ENCODE results near the gene LONRF2. TPM values are rescaled to one million over a fixed set of nuclear protein-coding genes. Genes with fewer than 3 reads are reported as not detected.

LONRF2 gene
- total RNA-seq, 1 experiment from 2014 or later, result not detected

DNA sequence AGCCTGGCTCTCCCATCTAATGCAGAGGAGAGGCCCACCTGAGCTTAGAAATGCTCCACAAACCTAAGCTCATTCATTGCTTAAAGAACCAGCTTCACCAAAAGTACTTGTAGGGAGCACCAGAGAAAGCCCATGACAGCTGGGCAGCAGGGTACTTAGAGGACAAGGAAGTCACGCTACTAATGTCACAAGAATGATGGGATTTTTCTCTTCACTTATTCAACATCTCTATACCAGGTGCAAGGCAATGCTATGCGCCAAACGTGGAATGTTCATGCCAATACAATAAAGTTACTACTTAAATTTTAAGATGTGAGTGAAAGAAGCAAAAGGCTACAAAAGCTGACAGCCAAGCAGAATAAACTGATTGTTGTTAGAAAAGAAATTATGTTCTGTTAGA is 36.0 kb downstream of the LONRF2 start:
- H3K4me1 Mint-ChIP-seq (ENCODE audit: insufficient read depth, unreplicated experiment), result peaks cover 12% of the 10 kb centered on the region
- DNase-seq (ENCODE audit: unreplicated experiment), result no peak
- TF ChIP-seq, protein P1, sequence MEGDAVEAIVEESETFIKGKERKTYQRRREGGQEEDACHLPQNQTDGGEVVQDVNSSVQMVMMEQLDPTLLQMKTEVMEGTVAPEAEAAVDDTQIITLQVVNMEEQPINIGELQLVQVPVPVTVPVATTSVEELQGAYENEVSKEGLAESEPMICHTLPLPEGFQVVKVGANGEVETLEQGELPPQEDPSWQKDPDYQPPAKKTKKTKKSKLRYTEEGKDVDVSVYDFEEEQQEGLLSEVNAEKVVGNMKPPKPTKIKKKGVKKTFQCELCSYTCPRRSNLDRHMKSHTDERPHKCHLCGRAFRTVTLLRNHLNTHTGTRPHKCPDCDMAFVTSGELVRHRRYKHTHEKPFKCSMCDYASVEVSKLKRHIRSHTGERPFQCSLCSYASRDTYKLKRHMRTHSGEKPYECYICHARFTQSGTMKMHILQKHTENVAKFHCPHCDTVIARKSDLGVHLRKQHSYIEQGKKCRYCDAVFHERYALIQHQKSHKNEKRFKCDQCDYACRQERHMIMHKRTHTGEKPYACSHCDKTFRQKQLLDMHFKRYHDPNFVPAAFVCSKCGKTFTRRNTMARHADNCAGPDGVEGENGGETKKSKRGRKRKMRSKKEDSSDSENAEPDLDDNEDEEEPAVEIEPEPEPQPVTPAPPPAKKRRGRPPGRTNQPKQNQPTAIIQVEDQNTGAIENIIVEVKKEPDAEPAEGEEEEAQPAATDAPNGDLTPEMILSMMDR (IDR thresholded peaks at IDR 0.05; ENCODE audit: unreplicated experiment), result no peak
- no TSS peak for BruUV-seq (replicated peaks)
- POLR2A ChIA-PET, result interaction anchor here (0.7 kb wide), 1 partner anchor 932 kb away, joined by 5 read pairs; no protein-coding TSS in a partner anchor
- intact Hi-C loops (cut with micrococcal nuclease), result no loop called here
- CTCF ChIA-PET, result interaction anchor here (0.7 to 7.7 kb wide), 3 partner anchors 24 to 95 kb away, joined by 3 to 90 read pairs (median 6); no protein-coding TSS in a partner anchor
- H3K27ac Mint-ChIP-seq (ENCODE audit: low read depth, unreplicated experiment), result no peak overlapping the region
- H3K9me3 Mint-ChIP-seq (ENCODE audit: unreplicated experiment), result no peaks in the 10 kb centered on the region
- no peaks in the 10 kb centered on the region for H3K36me3 Mint-ChIP-seq (ENCODE audit: insufficient read depth, unreplicated experiment)
- H3K4me3 Mint-ChIP-seq (ENCODE audit: unreplicated experiment), result no peak overlapping the region
- H3K27me3 Mint-ChIP-seq (ENCODE audit: insufficient read depth, unreplicated experiment), result peaks cover 9% of the 10 kb centered on the region

- Mint-ChIP-seq H3K4me1 (ENCODE audit: insufficient read depth, unreplicated experiment) (peaks cover 18% of the 10 kb centered on the region), H3K9me3 (ENCODE audit: unreplicated experiment) (no peaks in the 10 kb centered on the region), H3K36me3 (ENCODE audit: insufficient read depth, unreplicated experiment) (no peaks in the 10 kb centered on the region), H3K4me3 (ENCODE audit: unreplicated experiment) (no peak overlapping the region), H3K27ac (ENCODE audit: low read depth, unreplicated experiment) (no peak overlapping the region), H3K27me3 (ENCODE audit: insufficient read depth, unreplicated experiment) (peaks cover 15% of the 10 kb centered on the region)
- peak; percentile 6 for DNase-seq (ENCODE audit: unreplicated experiment)
- ChIA-PET POLR2A (no interaction called here), CTCF (interaction anchor here (0.6 to 7.7 kb wide), 3 partner anchors 18 to 95 kb away, joined by 3 to 90 read pairs (median 6); no protein-coding TSS in a partner anchor)
- BruUV-seq (replicated peaks), result no TSS peak
- TF ChIP-seq, protein P1 (IDR thresholded peaks at IDR 0.05; ENCODE audit: unreplicated experiment), result no peak
- intact Hi-C loops (cut with micrococcal nuclease), result no loop called here
Observed at GRCh38 chr2:100285691-100286090, 36.6 kb downstream of the LONRF2 start.

DNA sequence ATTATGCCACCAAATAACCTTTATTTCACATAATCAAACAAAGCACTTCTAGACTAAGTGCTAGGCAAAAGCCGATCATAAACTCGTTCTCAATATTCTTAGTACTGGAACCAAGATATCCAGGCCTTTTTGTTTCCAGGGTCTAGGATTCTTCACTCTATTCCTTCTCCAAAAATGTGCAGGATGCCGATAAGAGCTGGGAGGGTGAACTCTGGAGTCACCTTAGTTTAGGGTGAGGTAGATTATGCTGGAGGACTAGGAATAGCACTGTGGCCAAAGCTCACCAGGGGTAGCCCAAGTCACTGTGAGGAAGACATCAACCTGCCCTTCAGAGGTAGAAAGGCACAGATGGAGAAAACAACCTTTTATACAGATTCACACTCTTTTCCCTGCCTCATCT is 37.3 kb downstream of the LONRF2 start:
- H3K27me3 Mint-ChIP-seq (ENCODE audit: insufficient read depth, unreplicated experiment), result peaks cover 22% of the 10 kb centered on the region
- no TSS peak for BruUV-seq (replicated peaks)
- no peaks in the 10 kb centered on the region for H3K9me3 Mint-ChIP-seq (ENCODE audit: unreplicated experiment)
- H3K27ac Mint-ChIP-seq (ENCODE audit: low read depth, unreplicated experiment), result no peak overlapping the region
- POLR2A ChIA-PET, result interaction anchor here (0.6 kb wide), 1 partner anchor 85 kb away, joined by 4 read pairs; no protein-coding TSS in a partner anchor
- H3K4me1 Mint-ChIP-seq (ENCODE audit: insufficient read depth, unreplicated experiment), result peaks cover 18% of the 10 kb centered on the region
- H3K4me3 Mint-ChIP-seq (ENCODE audit: unreplicated experiment), result no peak overlapping the region
- TF ChIP-seq, protein P1 (IDR thresholded peaks at IDR 0.05; ENCODE audit: unreplicated experiment), result no peak
- CTCF ChIA-PET, result interaction anchor here (0.6 to 7.7 kb wide), 3 partner anchors 22 to 96 kb away, joined by 3 to 90 read pairs (median 6); no protein-coding TSS in a partner anchor
- no peak for DNase-seq (ENCODE audit: unreplicated experiment)
- no peaks in the 10 kb centered on the region for H3K36me3 Mint-ChIP-seq (ENCODE audit: insufficient read depth, unreplicated experiment)
- intact Hi-C loops (cut with micrococcal nuclease), result no loop called here

- peaks cover 18% of the 10 kb centered on the region for H3K4me1 Mint-ChIP-seq (ENCODE audit: insufficient read depth, unreplicated experiment)
- H3K9me3 Mint-ChIP-seq (ENCODE audit: unreplicated experiment), result no peaks in the 10 kb centered on the region
- ChIA-PET POLR2A (no interaction called here), CTCF (no interaction called here)
- DNase-seq (ENCODE audit: unreplicated experiment), result no peak
- no peak overlapping the region for H3K4me3 Mint-ChIP-seq (ENCODE audit: unreplicated experiment)
- H3K27me3 Mint-ChIP-seq (ENCODE audit: insufficient read depth, unreplicated experiment), result peaks cover 25% of the 10 kb centered on the region
- no TSS peak for BruUV-seq (replicated peaks)
- intact Hi-C loops (cut with micrococcal nuclease), result no loop called here
- no peak overlapping the region for H3K27ac Mint-ChIP-seq (ENCODE audit: low read depth, unreplicated experiment)
- no peaks in the 10 kb centered on the region for H3K36me3 Mint-ChIP-seq (ENCODE audit: insufficient read depth, unreplicated experiment)
- TF ChIP-seq, protein P1 (IDR thresholded peaks at IDR 0.05; ENCODE audit: unreplicated experiment), result no peak
Observed at GRCh38 chr2:100283724-100284501, 38.4 kb downstream of the LONRF2 start.

All from MCF 10A (cell line).